HG02623 (cell line): Measurements from ENCODE around the gene PRKCA.

ENCODE experiments used
- ATAC-seq: cut with Tn5 transposase; IDR thresholded peaks from one replicate; pipeline ENCODE4 v1.9.1; 2021; ENCODE audit warnings: moderate library complexity; ENCODE audit not compliant: unreplicated experiment

Gene PRKCA

DNA sequence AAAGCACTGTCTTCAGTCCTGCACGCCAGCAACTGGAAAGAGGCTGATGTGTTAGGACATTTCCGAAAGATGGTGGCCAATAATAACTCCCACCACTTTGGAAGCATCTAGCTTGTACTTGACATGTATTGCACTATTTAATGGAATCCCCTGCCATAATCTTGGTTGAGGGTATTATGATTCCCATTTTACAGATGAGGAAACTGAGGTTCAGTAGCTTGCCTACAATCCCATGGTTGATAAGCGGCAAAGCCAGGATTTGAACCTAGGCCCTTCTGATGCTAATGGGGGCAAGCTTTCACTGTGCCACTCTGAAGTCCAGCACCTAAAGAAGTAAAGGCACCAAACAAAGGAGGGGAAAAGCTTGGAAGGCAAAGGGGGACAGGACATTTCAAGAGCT is 540.5 kb downstream of the PRKCA start:
- no peak for ATAC-seq

DNA sequence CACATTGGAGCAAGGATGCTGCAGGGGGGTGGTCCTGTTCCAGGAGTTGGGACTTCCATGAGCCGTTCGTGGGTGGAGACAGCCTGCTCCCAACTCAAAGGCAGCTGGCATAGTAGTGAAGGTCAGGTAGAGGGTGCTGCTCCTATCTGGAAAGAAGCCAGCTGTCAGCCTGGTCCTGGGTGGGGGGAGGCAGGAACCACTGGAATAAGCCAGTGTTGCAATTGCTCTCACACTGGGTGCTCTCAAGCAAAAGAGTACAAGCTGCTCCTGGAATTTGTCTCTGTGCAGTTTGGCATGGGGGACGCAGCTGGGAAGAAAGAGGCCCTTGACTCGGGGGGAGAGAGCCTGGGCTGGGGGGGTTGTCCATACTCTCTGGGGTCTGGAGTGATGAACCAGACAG is 541.2 kb downstream of the PRKCA start:
- ATAC-seq: no peak

DNA sequence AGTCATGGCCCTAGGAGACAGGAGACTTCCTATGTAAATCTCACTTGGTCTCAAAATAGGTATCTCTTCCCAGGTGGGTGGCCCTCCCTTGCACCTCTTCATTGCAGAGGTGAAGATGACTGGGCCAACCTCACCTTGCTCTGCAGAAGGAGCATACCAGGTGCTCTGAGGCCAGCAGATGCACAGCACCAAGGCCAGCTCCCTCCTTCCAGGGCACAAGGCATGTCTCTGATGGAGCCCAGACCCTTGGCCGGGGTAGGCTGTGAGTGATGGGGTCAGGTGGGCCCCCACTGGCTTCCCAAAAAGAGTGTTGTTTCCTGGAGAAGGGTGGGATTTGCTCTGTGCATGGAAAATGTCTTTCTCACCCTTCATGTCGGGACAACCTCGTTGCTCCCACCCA is 545.3 kb downstream of the PRKCA start:
- no peak for ATAC-seq

DNA sequence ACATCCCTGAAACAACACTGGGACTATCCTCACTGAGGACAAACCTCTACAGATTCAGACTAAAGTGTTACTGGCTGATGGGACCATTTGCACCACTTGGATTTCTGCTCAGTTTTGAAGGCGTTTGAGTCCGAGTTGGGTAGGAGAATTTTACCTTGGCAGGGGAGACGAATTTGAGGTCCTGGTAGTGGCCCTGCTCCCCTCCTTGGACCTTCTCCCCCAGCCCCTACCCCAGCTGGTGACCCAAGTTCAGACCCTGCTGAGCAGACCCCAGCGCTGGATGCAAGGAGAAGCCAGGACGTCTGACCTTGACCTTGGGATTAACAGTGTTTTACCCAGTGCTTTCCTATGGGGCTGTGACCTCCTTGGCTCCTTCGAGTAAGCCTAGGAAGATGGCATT is 546.1 kb downstream of the PRKCA start:
- no peak for ATAC-seq

DNA sequence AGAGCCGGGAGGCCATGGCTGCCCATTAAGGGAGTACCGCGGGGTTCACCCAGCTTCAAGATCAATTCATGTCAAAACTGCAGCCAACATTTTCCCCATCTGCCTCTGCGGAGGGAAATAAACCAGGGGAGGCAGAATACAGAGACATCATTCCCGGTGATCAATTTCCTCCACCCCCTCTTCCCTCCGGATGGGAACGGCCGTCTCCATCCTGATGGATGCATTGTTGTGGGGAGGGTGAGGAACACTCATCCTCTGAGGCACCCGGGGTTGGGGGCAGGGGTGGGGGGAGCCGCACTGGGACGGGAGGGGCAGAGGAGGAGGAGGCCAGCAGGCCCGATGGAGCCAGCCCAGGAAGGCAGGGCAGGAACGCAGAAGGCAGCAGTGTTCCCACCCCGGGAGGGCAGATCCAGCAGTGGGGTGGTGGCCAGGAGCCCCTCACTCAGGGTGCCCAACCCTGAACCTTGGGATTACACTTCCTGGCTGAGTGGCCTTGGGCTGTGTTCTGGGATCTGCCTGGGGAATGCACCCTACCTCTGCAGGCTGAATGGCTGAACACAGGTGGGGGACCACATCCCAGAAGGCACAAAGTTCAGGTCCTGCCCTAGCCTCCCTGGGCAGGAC is 546.7 kb downstream of the PRKCA start:
- ATAC-seq: no peak

DNA sequence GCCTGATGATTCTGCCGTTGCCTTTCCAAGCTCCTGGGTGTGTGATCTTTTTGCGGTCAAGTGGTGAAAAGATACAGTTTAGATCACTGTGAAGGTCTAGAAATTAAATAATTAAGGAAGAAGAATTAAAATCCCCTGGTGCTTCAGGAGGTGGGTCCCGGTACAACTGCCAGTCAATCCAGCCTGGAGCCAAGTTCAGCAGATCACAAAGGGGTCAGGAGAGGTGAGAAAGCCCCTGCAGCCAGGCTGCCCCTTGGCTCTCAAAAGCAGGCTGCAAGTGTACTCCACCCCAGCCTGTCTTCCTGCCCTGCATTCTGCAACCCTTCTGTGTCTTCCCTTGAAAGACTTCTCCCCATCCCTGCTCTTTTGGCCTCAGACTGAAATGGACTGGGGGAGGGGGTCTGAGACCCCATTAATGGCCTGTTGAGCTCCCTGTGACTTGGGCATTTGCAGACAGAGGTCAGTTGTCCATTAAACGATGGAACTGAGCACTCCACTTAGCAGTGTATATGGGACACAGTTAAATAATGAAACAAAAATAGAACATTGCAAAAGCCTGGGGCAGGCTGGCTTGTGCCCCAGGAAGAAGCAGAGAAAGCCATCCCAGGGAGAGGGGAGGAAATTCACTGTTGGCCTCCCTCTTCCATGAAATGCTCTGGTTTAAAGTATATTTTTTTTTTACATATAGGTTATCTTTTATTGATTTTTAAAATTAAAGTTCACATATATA is 547.6 kb downstream of the PRKCA start:
- ATAC-seq: no peak

DNA sequence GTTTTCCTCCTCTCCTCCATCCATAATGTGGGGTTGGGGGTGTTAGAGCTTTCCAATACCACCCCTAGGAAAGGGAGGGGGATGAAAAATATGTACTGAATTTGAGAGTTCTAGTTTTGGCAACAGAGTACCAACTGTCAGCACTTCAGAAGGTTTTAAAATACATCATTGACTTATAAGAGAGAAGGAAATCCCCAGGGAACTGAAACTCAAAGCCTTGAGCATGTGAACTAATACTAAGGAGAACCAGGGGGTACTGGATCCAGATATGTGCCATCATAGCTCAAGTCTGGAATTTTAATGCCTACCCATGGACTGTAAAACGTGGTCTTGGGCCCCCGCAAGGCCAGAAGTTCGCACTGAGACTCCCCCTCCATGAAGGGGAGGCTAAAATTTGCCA is 548.3 kb downstream of the PRKCA start:
- ATAC-seq: no peak

DNA sequence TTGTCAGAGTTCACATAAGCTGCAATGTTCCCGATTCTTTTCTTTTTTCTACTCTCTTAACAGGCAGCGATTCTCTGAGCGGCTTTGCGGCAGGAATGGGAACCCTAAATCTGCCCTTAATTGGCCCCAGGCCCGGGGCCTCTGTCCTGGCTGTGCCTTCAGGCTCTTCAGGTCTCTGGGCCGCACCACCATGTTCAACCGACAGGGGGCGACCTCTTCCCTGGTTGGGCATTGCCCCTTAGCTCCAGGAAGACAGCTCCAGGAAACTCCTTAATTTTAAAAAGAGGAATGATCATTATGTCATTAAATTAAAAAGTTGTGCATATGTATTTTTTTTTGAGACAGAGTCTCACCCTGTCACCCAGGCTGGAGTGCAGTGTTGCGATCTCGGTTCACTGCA is 552.8 kb downstream of the PRKCA start:
- ATAC-seq: no peak

DNA sequence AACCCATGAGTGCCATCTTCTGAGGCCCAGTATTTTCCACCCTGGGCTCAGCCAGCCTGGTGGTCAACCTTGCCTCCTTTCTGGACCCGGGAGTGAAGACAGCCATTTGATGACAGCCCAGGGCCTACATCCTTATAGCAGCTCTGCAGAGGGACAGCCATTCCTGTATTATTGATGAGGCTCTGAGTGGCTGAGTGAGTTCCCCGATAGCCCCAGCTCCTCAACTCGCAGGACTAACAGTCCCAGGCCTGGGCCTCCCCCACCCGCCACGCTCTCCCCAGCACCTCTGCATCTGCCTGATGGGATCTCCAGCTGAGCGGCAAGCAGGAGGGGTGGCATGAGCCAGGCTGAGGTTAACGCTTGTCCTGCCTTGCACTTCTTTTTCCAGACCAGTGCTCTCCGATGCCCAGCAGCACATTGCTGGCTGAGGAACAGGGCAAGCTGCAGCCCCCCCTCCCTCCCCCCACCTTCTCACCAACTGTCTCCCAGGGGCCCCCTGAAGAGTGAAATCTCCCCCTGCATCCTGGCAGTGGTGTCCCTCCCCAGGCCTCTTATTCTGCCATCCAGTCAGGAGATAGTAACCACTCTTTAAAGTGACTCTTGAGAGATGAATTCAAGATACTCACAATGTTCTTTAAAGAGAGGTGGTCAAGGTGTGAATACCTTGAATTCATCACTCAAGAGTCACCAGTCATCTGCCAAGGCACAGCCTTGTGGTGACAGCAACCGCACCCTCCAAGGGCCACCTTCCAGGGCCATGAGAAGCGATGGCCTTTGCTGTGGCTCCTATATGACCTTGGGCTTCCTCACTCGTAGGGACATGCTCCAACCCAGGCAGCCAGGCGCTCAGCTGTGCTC is 556.0 kb downstream of the PRKCA start:
- ATAC-seq: no peak

DNA sequence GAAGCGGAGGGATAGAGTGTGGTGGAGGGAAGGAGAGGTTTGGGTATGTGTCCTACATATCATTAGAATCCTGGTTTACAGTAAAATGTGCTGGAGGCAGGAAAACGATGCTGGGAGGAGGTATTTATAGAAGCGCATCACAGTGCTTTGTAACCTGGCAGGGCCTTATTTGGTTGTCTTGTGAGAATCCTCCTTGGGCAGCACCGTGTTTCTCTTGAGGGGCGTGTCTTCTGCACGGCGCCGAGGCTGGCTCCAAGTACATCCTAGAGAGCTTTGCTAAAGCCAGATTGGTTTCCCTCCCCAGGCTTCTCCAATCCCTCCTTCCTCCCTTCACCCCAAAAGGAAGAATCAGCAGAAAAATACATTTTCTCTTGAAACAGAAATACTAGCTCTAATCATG is 556.9 kb downstream of the PRKCA start:
- no peak for ATAC-seq

DNA sequence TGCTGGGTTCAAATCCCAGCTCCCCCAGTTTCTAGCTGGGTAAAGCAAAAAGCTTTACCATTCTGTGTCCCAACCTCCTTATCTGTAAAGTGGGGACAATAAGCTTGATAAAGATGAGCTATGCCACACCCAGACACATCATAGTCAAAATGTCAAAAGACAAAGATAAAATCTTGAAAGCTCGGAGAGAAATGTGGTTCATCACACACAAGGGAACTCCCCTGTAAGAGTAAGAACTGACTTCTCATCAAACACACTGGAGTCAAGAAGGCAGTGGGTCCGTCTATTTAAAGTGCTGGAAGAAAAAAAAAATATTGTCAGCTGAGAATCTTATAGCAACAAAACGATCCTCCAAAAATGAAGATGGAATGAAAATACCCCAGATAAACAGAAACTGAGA is 557.8 kb downstream of the PRKCA start:
- ATAC-seq: no peak
